ENCODE results near the gene KCNQ1. TPM values are rescaled to one million over a fixed set of nuclear protein-coding genes. Genes with fewer than 3 reads are reported as not detected.

Gene KCNQ1
- total RNA-seq, 3 donors from 2014 or later = 15.5 to 44.7 (median 37.4) TPM

GRCh38 chr11:2804701-2805387, 360.0 kb downstream of the KCNQ1 start:
- intact Hi-C loops (cut with DNase I, micrococcal nuclease) = no loop called here
- H3K9me3 ChIP-seq = no peaks in the 10 kb centered on the region
- ATAC-seq (no peak), DNase-seq (peak in 2 of 3 donors; percentile 17 to 27)
- H3K36me3 ChIP-seq (ENCODE audit: low read depth) = no peaks in the 10 kb centered on the region
- TF ChIP-seq CTCF (IDR thresholded peaks at IDR 0.05) = no peak
- H3K4me1 ChIP-seq (ENCODE audit: low read depth) = peaks cover 6% of the 10 kb centered on the region
- H3K4me3 ChIP-seq = no peak overlapping the region

GRCh38 chr11:2805388-2806056, 360.7 kb downstream of the KCNQ1 start:
- TF ChIP-seq CTCF (IDR thresholded peaks at IDR 0.05) = no peak
- ATAC-seq (no peak), DNase-seq (peak in 2 of 3 donors; percentile 17)
- Histone ChIP-seq H3K4me1 (ENCODE audit: low read depth) (peaks cover 6% of the 10 kb centered on the region), H3K4me3 (no peak overlapping the region), H3K9me3 (no peaks in the 10 kb centered on the region), H3K36me3 (ENCODE audit: low read depth) (no peaks in the 10 kb centered on the region)
- intact Hi-C loops (cut with DNase I, micrococcal nuclease) = no loop called here

- H3K9me3 ChIP-seq = no peaks in the 10 kb centered on the region
- intact Hi-C loops (cut with DNase I, micrococcal nuclease) = no loop called here
- peak; percentile 19 for ATAC-seq
- H3K4me3 ChIP-seq = no peak overlapping the region
- TF ChIP-seq CTCF (IDR thresholded peaks at IDR 0.05) = no peak
- H3K4me1 ChIP-seq (ENCODE audit: low read depth) = peaks cover 9% of the 10 kb centered on the region
- DNase-seq = peak in 2 of 3 donors; percentile 21 to 43
- no peaks in the 10 kb centered on the region for H3K36me3 ChIP-seq (ENCODE audit: low read depth)
Measured at GRCh38 chr11:2806351-2807024, 361.7 kb downstream of the KCNQ1 start.

- Histone ChIP-seq H3K4me1 (ENCODE audit: low read depth) (peaks cover 9% of the 10 kb centered on the region), H3K9me3 (no peaks in the 10 kb centered on the region), H3K36me3 (ENCODE audit: low read depth) (no peaks in the 10 kb centered on the region), H3K4me3 (no peak overlapping the region)
- TF ChIP-seq CTCF (IDR thresholded peaks at IDR 0.05) = no peak
- peak; percentile 66 to 77 (median 67) for DNase-seq
- peak; percentile 67 for ATAC-seq
- intact Hi-C loops (cut with DNase I, micrococcal nuclease) = no loop called here
Measured at GRCh38 chr11:2807025-2807681, 362.3 kb downstream of the KCNQ1 start.

- ATAC-seq (no peak), DNase-seq (peak in 2 of 3 donors; percentile 25 to 44)
- intact Hi-C loops (cut with DNase I, micrococcal nuclease) = no loop called here
- Histone ChIP-seq H3K9me3 (no peaks in the 10 kb centered on the region), H3K4me1 (ENCODE audit: low read depth) (peaks cover 9% of the 10 kb centered on the region), H3K36me3 (ENCODE audit: low read depth) (no peaks in the 10 kb centered on the region), H3K4me3 (no peak overlapping the region)
- TF ChIP-seq CTCF (IDR thresholded peaks at IDR 0.05) = no peak
Measured at GRCh38 chr11:2807801-2808241, 363.0 kb downstream of the KCNQ1 start.
